NCI-H460 (cell line): ENCODE data around the gene NOC4L. TPM values are rescaled to one million over a fixed set of nuclear protein-coding genes. Genes with fewer than 3 reads are reported as not detected.

Source experiments
- DNase-seq: peaks from one replicate; pipeline ENCODE4 v3.0.0-alpha.2; 2016; ENCODE audit warnings: low read depth; ENCODE audit errors: extremely low read depth
- total RNA-seq: library from RNA; depleted of rRNA; stranded (reverse); fragments of >200 nt; shearing (Covaris generic); gene quantifications from 2 replicates; pipeline ENCODE4 v1.2.3, GENCODE V29; 2014

Gene NOC4L
- total RNA-seq, 1 experiment from 2014 or later: 26.4 TPM

GRCh38 chr12:132154941-132155770 lies 10.9 kb downstream of the NOC4L start:
- DNase-seq: no peak

GRCh38 chr12:132155771-132156572 lies 11.7 kb downstream of the NOC4L start:
- no peak for DNase-seq

GRCh38 chr12:132156573-132157325 lies 12.5 kb downstream of the NOC4L start:
- no peak for DNase-seq

GRCh38 chr12:132157733-132158409 lies 13.6 kb downstream of the NOC4L start:
- no peak for DNase-seq

- DNase-seq: no peak
Observed at GRCh38 chr12:132158677-132159554, 14.7 kb downstream of the NOC4L start.

GRCh38 chr12:132159555-132160003 lies 15.3 kb downstream of the NOC4L start:
- DNase-seq: no peak

GRCh38 chr12:132160016-132160415 lies 15.8 kb downstream of the NOC4L start:
- no peak for DNase-seq

GRCh38 chr12:132160601-132161035 lies 16.4 kb downstream of the NOC4L start:
- DNase-seq: no peak

GRCh38 chr12:132161036-132161781 lies 17.0 kb downstream of the NOC4L start:
- DNase-seq: no peak

GRCh38 chr12:132161796-132162507 lies 17.7 kb downstream of the NOC4L start:
- no peak for DNase-seq

GRCh38 chr12:132162508-132163031 lies 18.3 kb downstream of the NOC4L start:
- DNase-seq: no peak

- no peak for DNase-seq
Observed at GRCh38 chr12:132163041-132163910, 19.0 kb downstream of the NOC4L start.

GRCh38 chr12:132163911-132164288 lies 19.6 kb downstream of the NOC4L start:
- DNase-seq: no peak

- DNase-seq: no peak
Observed at GRCh38 chr12:132164426-132164825, 20.2 kb downstream of the NOC4L start.

GRCh38 chr12:132165584-132165983 lies 21.3 kb downstream of the NOC4L start:
- no peak for DNase-seq

GRCh38 chr12:132166093-132166492 lies 21.8 kb downstream of the NOC4L start:
- DNase-seq: no peak
